NK-92 (cell line): Measurements from ENCODE around the gene MRPL58.
"Not testable (repeated sequence)": the region's sequence is repeated elsewhere in the genome, so short reads cannot be mapped to it uniquely, and the experiment has no call there.

Experiments used
- DNase-seq: peaks from one replicate; lab custom pipeline; 2025; ENCODE audit not compliant: unreplicated experiment; lab: John Stamatoyannopoulos, UW

Gene MRPL58

DNA sequence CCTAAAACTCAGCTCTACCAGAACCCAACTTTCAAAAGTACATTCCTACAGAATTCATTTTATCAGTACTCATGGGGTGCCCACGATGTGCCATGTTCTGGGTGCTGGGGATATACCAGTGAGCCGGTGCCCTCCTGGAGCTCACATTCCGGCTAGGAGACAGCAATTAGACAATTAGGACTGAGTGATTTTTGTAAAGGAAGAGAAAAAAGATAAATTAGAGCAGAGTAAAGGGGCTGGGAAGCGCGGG lies 449 bp upstream of the MRPL58 start:
- no peak for DNase-seq

GRCh38 chr17:75013092-75013559 lies 656 bp downstream of the MRPL58 start:
- DNase-seq, result no peak

- no peak for DNase-seq
These were observed 6.7 kb downstream of the MRPL58 start for GRCh38 chr17:75019146-75019545.

- no peak for DNase-seq
These were observed 7.2 kb downstream of the MRPL58 start for GRCh38 chr17:75019710-75020109.

- no peak for DNase-seq
These were observed 8.1 kb downstream of the MRPL58 start for GRCh38 chr17:75020331-75021110.

GRCh38 chr17:75024686-75025397 lies 12.4 kb downstream of the MRPL58 start:
- DNase-seq, result no peak

DNA sequence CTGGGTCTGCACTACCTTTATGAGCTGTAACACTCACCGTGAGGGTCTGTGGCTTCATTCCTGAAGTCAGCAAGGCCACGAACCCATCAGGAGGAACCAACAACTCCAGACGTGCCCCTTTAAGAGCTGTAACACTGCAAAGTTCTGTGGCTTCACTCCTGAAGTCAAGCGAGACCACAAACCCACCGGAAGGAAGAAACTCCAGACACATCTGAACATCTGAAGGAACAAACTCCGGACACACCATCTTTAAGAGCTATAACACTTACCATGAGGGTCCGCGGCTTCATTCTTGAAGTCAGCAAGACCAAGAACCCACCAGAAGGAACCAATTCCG lies 12.9 kb downstream of the MRPL58 start:
- DNase-seq, result not testable (repeated sequence)

DNA sequence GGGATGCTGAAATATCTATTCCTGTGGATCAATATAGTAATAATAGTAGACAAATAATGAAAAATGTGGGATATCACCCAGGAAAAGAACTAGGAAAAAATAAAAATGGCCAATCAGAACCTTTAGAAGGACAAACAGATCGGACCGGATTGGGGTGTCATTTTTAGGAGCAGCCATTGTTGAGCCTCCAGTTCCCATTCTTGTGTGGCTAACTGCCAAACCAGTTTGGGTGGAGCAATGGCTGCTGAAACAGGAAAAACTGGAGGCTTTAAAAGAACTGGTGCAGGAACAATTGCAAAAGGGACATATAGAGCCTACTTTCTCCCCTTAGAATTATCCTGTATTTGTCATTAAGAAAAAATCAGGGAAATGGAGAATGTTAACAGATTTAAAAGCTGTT lies 14.2 kb downstream of the MRPL58 start:
- not testable (repeated sequence) for DNase-seq

- DNase-seq, result no peak
These were observed 17.7 kb downstream of the MRPL58 start for GRCh38 chr17:75030161-75030560.

DNA sequence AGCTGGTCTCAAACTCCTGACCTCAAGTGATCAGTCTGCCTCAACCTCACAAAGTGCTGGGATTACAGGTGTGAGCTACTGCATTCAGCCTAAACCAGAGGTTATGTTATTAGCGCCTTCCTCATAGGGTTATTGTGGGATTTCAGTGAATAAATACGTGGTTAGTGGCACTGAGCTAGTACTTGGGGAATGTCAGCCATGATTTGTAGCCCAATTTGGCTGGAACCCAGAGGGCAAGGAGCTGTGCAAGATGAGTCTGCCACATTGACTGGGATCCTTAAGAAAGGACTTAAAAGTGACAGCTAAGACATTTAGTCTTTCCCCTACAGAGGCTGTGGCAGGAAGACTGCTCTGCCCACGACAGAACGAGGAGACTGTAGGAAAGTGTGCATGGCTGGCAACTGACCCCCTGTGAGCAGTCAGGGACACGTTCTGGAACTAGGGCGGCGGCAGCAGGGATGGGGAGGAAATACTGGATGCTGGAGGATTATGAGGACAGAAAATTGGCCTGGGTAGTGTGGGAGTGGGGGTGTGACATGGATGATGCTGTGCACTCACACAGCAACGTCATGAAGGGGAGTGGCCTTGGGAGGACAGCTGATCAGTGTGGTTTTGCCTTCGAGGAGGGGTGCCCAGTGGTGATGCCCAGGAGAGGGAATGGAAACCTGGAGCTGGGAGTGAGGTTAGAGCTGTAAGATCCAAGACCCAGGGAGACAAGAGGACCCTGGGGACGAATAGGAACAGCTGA lies 19.7 kb downstream of the MRPL58 start:
- no peak for DNase-seq

DNA sequence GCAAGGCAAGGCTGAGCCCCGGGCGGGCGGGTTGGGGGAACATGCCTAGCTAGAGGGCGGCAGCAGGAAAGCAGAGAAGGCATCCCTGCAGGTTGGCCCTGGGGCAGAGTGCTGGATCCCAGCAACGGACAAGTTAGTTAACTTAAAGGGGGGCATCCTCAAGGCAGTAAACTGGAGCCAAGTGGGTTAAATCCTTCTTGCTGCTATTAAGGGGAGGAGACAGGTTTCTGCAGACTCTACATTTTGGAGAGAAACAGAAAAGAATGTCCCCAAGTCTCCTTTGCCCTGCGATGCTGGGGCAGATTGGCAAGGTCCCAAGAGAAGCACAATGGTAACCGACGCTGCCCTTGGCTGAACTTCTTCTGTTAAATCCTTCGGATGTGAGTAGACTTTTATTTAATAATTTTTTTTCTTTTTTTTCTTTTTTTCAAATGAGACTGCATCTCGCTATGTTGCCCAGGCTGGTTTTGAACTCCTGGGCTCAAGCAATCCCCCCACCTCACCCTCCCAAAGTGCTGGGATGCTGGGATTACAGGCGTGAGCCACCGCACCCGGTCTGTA lies 20.3 kb downstream of the MRPL58 start:
- DNase-seq, result no peak

DNA sequence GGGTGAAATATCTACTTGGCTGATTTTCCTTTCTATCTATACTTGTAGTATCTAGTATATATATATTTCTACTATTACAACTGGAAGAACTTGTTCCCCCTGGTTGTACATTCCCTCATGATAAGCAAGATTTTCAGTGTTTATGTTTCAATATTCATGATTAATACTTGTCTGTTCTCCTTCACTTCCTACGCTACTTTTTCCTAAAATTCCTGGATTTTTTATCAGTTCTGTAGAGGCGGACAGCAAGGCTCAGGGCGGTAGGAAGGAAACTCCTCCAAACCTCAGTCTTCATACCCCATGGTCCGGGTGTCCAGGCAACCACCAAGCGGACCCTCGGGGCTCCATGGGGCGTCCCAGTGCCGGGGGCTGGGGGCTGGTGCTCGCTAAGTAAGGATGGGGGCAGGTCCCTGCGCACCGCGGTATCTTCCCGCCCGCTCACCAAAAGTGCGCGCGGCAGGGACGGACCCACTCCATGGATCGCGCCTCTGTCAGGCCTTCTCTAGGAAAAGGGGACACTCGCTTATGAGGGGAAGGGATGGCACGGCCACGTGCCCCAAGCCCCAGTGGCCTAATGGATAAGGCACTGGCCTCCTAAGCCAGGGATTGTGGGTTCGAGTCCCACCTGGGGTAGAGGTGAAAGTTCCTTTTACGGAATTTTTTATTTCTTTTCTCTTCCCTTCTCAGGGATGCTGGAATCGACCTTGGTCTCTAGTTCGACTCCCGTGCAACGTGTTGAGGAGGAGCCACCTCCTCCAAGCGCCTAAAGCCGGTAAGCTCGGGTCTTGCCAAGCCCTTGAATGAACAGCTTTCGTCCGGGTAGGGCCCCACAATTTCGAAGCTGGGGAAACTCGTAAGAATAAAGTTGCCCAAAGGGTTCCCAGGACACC lies 21.1 kb downstream of the MRPL58 start:
- no peak for DNase-seq

DNA sequence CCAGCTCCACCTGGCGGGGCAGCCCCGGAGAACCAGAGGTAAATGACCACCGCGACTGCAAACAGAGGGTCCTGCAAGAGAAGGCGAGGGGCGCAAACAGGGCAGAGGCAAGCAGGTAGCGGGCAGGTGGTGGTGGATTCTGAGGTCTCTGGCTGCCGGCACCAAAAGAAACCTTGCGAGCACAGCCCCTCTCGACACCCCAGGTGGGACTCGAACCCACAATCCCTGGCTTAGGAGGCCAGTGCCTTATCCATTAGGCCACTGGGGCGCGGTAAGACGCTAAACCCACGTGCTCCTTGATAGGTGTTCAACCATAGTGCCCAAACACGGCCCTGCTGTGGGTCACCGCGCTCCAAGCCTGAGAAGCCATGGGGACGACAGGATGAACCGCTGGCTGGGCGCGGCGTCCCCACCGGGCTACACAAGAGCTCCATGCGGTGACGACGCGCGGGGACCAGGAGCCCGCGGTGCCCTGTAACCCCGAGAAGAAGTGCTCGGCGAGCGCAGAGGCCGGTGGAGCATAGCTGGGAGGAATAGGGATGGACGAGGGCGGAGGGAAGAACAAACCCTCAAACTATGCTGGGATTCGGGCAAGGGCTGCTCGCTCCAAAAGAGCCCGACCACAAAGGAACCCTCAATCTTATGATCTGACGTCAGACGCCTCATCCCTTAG lies 21.9 kb downstream of the MRPL58 start:
- DNase-seq, result no peak

DNA sequence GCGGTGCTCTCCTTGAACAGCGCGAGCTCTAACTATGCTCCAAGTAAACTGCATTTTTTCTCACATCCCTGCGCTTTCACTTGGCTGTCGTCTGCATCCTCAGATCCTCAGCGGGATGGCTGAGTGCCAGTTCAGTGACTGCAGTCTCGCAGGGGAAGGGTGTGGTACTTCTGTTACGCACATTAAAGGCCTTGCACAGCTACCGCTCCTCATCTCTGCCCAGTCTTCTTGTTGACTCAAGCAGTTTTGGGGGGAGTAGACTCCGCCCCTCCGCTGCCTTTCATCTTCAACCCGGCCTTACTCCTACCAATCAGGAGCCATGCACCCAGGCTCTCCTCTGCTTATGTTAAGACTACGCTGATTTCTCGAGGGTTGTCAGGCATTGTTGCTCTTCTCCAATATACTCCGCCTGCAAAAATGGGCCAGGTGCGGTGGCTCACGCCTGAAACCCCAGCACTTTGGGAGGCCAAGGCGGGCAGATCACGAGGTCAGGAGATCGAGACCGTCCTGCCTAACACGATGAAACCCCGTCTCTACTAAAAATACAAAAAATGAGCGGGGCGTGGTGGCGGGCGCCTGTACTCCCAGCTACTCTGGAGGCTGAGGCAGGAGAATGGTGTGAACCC lies 24.3 kb downstream of the MRPL58 start:
- DNase-seq, result peak; percentile 69

DNA sequence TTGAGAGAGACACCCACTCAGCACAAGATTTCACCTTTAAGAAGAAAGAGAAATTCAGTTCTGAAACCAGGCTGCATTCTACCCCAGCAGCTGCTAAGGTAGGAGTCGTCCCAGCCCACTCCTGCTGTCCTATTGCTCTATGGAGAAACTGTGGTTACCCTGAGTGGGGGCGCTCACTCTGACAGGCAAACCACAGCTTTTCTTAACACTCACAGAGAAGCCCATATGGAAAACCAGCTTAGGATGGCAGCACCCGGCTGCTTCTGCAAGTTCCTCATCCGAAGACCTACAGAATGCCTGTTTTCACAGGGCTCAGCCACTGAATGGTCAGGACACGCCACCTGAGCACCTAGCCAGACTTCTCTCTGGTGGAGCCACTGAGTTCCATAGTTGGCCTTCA lies 26.8 kb downstream of the MRPL58 start:
- DNase-seq, result no peak

DNA sequence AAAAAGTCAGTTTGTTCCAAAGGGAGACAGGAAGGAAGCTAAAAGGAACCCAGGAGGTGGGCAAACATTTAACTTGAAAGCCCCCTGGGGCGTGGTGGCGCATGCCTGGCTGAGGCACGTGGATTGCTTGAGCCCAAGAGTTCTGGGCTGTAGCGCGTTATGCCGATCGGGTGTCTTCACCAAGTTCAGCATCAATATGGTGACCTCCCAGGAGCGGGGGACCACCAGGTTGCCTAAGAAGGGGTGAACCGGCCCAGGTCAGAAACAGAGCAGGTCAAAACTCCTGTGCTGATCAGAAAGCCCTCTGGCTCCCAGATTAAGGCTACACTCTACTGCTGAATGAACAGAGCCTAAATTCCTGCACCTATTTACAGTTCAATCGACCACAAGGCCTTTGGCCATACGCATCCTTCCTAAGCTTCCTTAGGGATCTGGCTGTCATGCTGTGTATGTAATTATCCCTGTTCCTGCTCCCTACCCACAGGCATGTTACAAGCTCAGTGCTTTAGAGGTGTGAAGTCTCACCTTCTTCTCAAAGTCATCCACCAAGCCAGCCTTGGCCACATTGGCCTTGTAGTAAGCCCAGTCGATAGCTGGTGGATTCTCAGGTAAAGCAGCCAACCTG lies 29.3 kb downstream of the MRPL58 start:
- no peak for DNase-seq

DNA sequence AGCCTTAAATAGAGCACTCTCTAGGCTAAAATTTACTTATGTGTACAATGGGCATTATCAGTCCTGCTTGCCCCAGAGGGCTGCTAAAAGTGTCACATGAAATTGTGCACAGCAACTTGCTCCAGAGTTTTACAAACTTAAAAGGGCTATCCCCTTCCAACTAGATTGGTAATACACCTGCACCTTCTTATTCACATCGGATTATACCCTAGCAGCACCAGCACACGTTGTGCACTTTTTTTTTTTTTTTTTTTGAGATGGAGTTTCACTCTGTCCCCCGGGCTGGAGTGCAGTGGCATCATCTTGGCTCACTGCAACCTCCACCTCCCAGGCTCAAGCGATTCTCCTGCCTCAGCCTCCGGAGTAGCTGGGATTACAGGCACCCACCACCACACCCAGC lies 31.3 kb downstream of the MRPL58 start:
- DNase-seq, result not testable (repeated sequence)

DNA sequence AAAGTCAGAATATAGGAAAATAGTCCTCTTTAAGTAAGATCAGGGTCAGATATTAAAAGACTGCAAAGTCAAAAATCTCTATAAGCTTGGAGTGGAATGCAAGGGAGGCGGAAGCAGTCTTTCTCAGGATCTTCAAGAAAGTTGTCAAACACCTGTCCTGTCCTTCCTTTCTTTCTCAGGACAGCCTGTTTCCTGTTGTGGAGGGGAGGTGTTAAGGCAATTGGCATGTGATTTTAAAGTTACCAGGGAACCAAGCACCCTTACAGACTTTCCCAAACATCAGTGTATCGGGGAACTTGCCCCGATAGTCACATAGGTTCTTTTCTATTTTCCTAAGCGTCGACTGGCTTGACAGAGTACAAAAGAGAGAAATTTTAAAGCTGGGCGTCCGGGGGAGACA lies 32.2 kb downstream of the MRPL58 start:
- DNase-seq, result no peak

- not testable (repeated sequence) for DNase-seq
These were observed 33.5 kb downstream of the MRPL58 start for GRCh38 chr17:75045946-75046406.
